GM19455 (cell line): Measurements from ENCODE around the gene SUPT20H.
"Not testable (repeated sequence)": the region's sequence is repeated elsewhere in the genome, so short reads cannot be mapped to it uniquely, and the experiment has no call there.

Experiments
- ATAC-seq: cut with Tn5 transposase; IDR thresholded peaks from one replicate; pipeline ENCODE4 v1.9.1; 2021; ENCODE audit not compliant: unreplicated experiment

SUPT20H gene

GRCh38 chr13:37070145-37070695, 10.7 kb upstream of the SUPT20H start:
- ATAC-seq = no peak

GRCh38 chr13:37069597-37070103, 10.2 kb upstream of the SUPT20H start:
- no peak for ATAC-seq

- ATAC-seq = no peak
Observed at GRCh38 chr13:37068962-37069361, 9.5 kb upstream of the SUPT20H start.

- ATAC-seq = no peak
Observed at GRCh38 chr13:37067874-37068273, 8.4 kb upstream of the SUPT20H start.

GRCh38 chr13:37065890-37066526, 6.5 kb upstream of the SUPT20H start:
- no peak for ATAC-seq

- ATAC-seq = peak; percentile 26
Observed at GRCh38 chr13:37059848-37060192, 332 bp upstream of the SUPT20H start.

GRCh38 chr13:37056228-37056627, 3.3 kb downstream of the SUPT20H start:
- not testable (repeated sequence) for ATAC-seq

GRCh38 chr13:37053111-37053510, 6.4 kb downstream of the SUPT20H start:
- ATAC-seq = not testable (repeated sequence)

- ATAC-seq = no peak
Observed at GRCh38 chr13:37049810-37050209, 9.7 kb downstream of the SUPT20H start.

GRCh38 chr13:37047846-37048245, 11.6 kb downstream of the SUPT20H start:
- no peak for ATAC-seq

- no peak for ATAC-seq
Observed at GRCh38 chr13:37047032-37047431, 12.5 kb downstream of the SUPT20H start.

- ATAC-seq = no peak
Observed at GRCh38 chr13:37046062-37046461, 13.4 kb downstream of the SUPT20H start.

GRCh38 chr13:37040789-37041188, 18.7 kb downstream of the SUPT20H start:
- no peak for ATAC-seq

- ATAC-seq = no peak
Observed at GRCh38 chr13:37039896-37040295, 19.6 kb downstream of the SUPT20H start.

GRCh38 chr13:37037241-37037640, 22.2 kb downstream of the SUPT20H start:
- no peak for ATAC-seq

GRCh38 chr13:37029617-37030016, 29.9 kb downstream of the SUPT20H start:
- no peak for ATAC-seq

- ATAC-seq = no peak
Observed at GRCh38 chr13:37027639-37028038, 31.8 kb downstream of the SUPT20H start.

- ATAC-seq = no peak
Observed at GRCh38 chr13:37026771-37027170, 32.7 kb downstream of the SUPT20H start.

GRCh38 chr13:37023871-37024270, 35.6 kb downstream of the SUPT20H start:
- no peak for ATAC-seq

GRCh38 chr13:37014609-37015008, 44.9 kb downstream of the SUPT20H start:
- no peak for ATAC-seq

GRCh38 chr13:37011788-37012187, 47.7 kb downstream of the SUPT20H start:
- ATAC-seq = no peak

GRCh38 chr13:37011002-37011401, 48.5 kb downstream of the SUPT20H start:
- ATAC-seq = no peak

- no peak for ATAC-seq
Observed at GRCh38 chr13:37010424-37010823, 49.1 kb downstream of the SUPT20H start.
